Adrenal gland (tissue), 12 donors: ENCODE data around the gene ZFP1. TPM values are rescaled to one million over a fixed set of nuclear protein-coding genes. Genes with fewer than 3 reads are reported as not detected.

Experiments used
- DNase-seq, 7 donors: peaks; one replicate each; pipeline ENCODE4 v3.0.0-alpha.2; 2019 to 2020
- H3K27ac ChIP-seq, 5 donors: fragments of 200-600 bp; sonication (generic) in 4 of 5; 1 replicate in 3 of 5; 2 replicates in 2 of 5; pipeline versions ENCODE4 v1.5.1 to v1.8.0; 2016 to 2020; ENCODE audit warnings: mild to moderate bottlenecking in 1 of 5
- H3K27me3 ChIP-seq: fragments of 200-600 bp; 2 replicates; pipeline ENCODE4 v1.8.0; 2021
- H3K36me3 ChIP-seq, 2 donors: fragments of 200-600 bp; replicated peaks in 1 of 2; 1 replicate in 1 of 2; 2 replicates in 1 of 2; pipeline versions ENCODE4 v1.5.1 to v1.8.0; 2018 to 2022
- H3K4me1 ChIP-seq, 2 donors: fragments of 200-600 bp; replicated peaks in 1 of 2; 1 replicate in 1 of 2; 2 replicates in 1 of 2; pipeline versions ENCODE4 v1.5.1 to v1.8.0; 2018 to 2021
- H3K4me3 ChIP-seq, 4 donors: fragments of 200-600 bp; sonication (generic) in 3 of 4; one replicate each; pipeline ENCODE4 v1.5.1; 2016 to 2018
- H3K9me3 ChIP-seq, 3 donors: fragments of 200-600 bp; sonication (generic) in 1 of 3; replicated peaks in 1 of 3; 1 replicate in 2 of 3; 2 replicates in 1 of 3; pipeline versions ENCODE4 v1.5.1 to v1.8.0; 2016 to 2021
- CTCF ChIP-seq, 6 experiments: fragments of 450-650 bp in 4 of 6; fragments of 200-600 bp in 2 of 6; sonication (generic) in 1 of 6; IDR thresholded peaks; 1 replicate in 5 of 6; 2 replicates in 1 of 6; pipeline versions ENCODE4 v1.5.1 to v1.8.0; 2016 to 2021; ENCODE audit warnings: antibody characterized with exemption in 6 of 6, mild to moderate bottlenecking in 2 of 6, moderate library complexity in 1 of 6
- POLR2A ChIP-seq, 2 donors: fragments of 450-650 bp; IDR thresholded peaks; one replicate each; pipeline ENCODE4 v1.6.1; 2017; ENCODE audit warnings: antibody characterized with exemption in 2 of 2, mild to moderate bottlenecking in 2 of 2, moderate library complexity in 1 of 2
- WGBS, 4 donors: extraction: QIAGEN DNeasy Blood & Tissue Kit in 2 of 4; methylation state at CpG; one replicate each; pipeline versions ENCODE4 v1.1.5 to v1.1.7; 2013 to 2017; 5-methylcytosine and 5-hydroxymethylcytosine counted together
- intact Hi-C, 2 donors: fragments of 100-400 bp; cut with DNase I; formaldehyde crosslinking; loops; one replicate each; pipeline versions ENCODE4 v1.14.1 to v1.15.0; 2022 to 2023
- polyA plus RNA-seq, 3 donors: library from polyadenylated mRNA; stranded (reverse); fragments of 200-250 nt in 2 of 3; fragments of 350-450 nt in 1 of 3; fragmentation: Illumina TruSeq in 1 of 3; extraction: RNeasy Lipid Tissue Mini Kit (QIAGEN cat#74804) in 1 of 3; gene quantifications; one replicate each; pipeline ENCODE4 v1.2.3, GENCODE V29; 2013 to 2014
- total RNA-seq, 9 donors: library from RNA; depleted of rRNA in 4 of 9; stranded (reverse); fragments of >200 nt in 4 of 9; fragments of 120-200 nt in 1 of 9; fragmentation: NEBNext Ultra II Directional in 1 of 9; extraction: Animal tissue kit (Norgen Biotek cat#: 25700) in 1 of 9; gene quantifications; one replicate each; pipeline versions ENCODE4 v1.1.0 to v1.2.4, GENCODE V29; 2013 to 2023
- donor health status: healthy with polysubstance abuse.
- donor health status: Bipolar disorder and iron deficiency.
- donor health status: DM: yes; HTN: yes; CAD: no.
- donor health status: DM: no; HTN: no; CAD: no.
- donor health status: DM: no; HTN: no; CAD: no.
- donor health status: DM: yes; HTN: yes; CAD: no.

The ZFP1 gene
- total and polyA plus RNA-seq, 12 donors, result 4.5 to 15.1 (median 8.7) TPM

- Histone ChIP-seq H3K4me3 (no peak overlapping the region), H3K4me1 (no peaks in the 10 kb centered on the region), H3K36me3 (no peaks in the 10 kb centered on the region), H3K27me3 (no peaks in the 10 kb centered on the region), H3K27ac (no peak overlapping the region), H3K9me3 (no peaks in the 10 kb centered on the region)
- DNase-seq, result no peak
- no peak for TF ChIP-seq POLR2A (IDR thresholded peaks at IDR 0.05)
- intact Hi-C loops, result no loop called here
- 94 to 98% (median 96%) methylated on average over 5 of the region's 5 CpGs for WGBS, 4 donors
Measured at GRCh38 chr16:75139498-75139897, 8.8 kb upstream of the ZFP1 start.

- DNase-seq, result no peak
- 76 to 87% (median 82%) methylated on average over 6 of the region's 6 CpGs for WGBS, 4 donors
- no peaks in the 10 kb centered on the region for H3K27me3 ChIP-seq
- no peak overlapping the region for H3K4me3 ChIP-seq
- H3K27ac ChIP-seq, result no peak overlapping the region
- H3K9me3 ChIP-seq, result no peaks in the 10 kb centered on the region
- TF ChIP-seq CTCF (IDR thresholded peaks at IDR 0.05), result no peak
- TF ChIP-seq POLR2A (IDR thresholded peaks at IDR 0.05), result no peak
- H3K4me1 ChIP-seq, result no peaks in the 10 kb centered on the region
- H3K36me3 ChIP-seq, result no peaks in the 10 kb centered on the region
- intact Hi-C loops, result no loop called here
Measured at GRCh38 chr16:75143941-75144340, 4.4 kb upstream of the ZFP1 start.

GRCh38 chr16:75147968-75148310 is 385 bp upstream of the ZFP1 start:
- H3K27ac ChIP-seq, result no peak overlapping the region
- WGBS, 4 donors, result 55 to 61% (median 56%) methylated on average over 3 of the region's 3 CpGs
- H3K4me1 ChIP-seq, result no peaks in the 10 kb centered on the region
- peak overlapping the region in 2 of 4 donors; percentile 77 to 88 for H3K4me3 ChIP-seq
- H3K9me3 ChIP-seq, result peaks cover 0 to 11% (median 9%) of the 10 kb centered on the region in 3 donors
- H3K36me3 ChIP-seq, result no peaks in the 10 kb centered on the region
- H3K27me3 ChIP-seq, result no peaks in the 10 kb centered on the region
- intact Hi-C loops, result no loop called here
- no peak for TF ChIP-seq CTCF (IDR thresholded peaks at IDR 0.05)
- no peak for TF ChIP-seq POLR2A (IDR thresholded peaks at IDR 0.05)
- DNase-seq, result no peak

- no peak for TF ChIP-seq CTCF (IDR thresholded peaks at IDR 0.05)
- TF ChIP-seq POLR2A (IDR thresholded peaks at IDR 0.05), result no peak
- Histone ChIP-seq H3K27me3 (no peaks in the 10 kb centered on the region), H3K4me1 (no peaks in the 10 kb centered on the region), H3K4me3 (no peak overlapping the region), H3K36me3 (no peaks in the 10 kb centered on the region), H3K9me3 (peaks cover 0 to 11% (median 9%) of the 10 kb centered on the region in 3 donors), H3K27ac (no peak overlapping the region)
- intact Hi-C loops, result no loop called here
- 49 to 78% (median 63%) methylated on average over 2 of the region's 2 CpGs for WGBS, 4 donors
- DNase-seq, result no peak
Measured at GRCh38 chr16:75151798-75152197, 3.5 kb downstream of the ZFP1 start.

GRCh38 chr16:75152635-75153034 is 4.3 kb downstream of the ZFP1 start:
- no peak overlapping the region for H3K4me3 ChIP-seq
- H3K4me1 ChIP-seq, result no peaks in the 10 kb centered on the region
- H3K27ac ChIP-seq, result no peak overlapping the region
- intact Hi-C loops, result no loop called here
- peaks cover 0 to 11% (median 9%) of the 10 kb centered on the region in 3 donors for H3K9me3 ChIP-seq
- H3K36me3 ChIP-seq, result no peaks in the 10 kb centered on the region
- no peak for DNase-seq
- TF ChIP-seq CTCF (IDR thresholded peaks at IDR 0.05), result no peak
- no peak for TF ChIP-seq POLR2A (IDR thresholded peaks at IDR 0.05)
- H3K27me3 ChIP-seq, result no peaks in the 10 kb centered on the region
